SU-DHL-6 (cell line): Measurements from ENCODE around the gene GRIK1.

Source experiments
- CTCF ChIP-seq: fragments of 200-600 bp; sonication (generic); IDR thresholded peaks from one replicate; pipeline ENCODE4 v1.5.1; 2017; ENCODE audit warnings: antibody characterized with exemption, mild to moderate bottlenecking, low read length, moderate library complexity; ENCODE audit not compliant: insufficient read depth, poor library complexity, severe bottlenecking
- EZH2phosphoT487 ChIP-seq: fragments of 200-600 bp; sonication (generic), shearing (Covaris generic); conservative IDR thresholded peaks from 2 replicates; pipeline ENCODE4 v1.6.1; 2018; ENCODE audit warnings: mild to moderate bottlenecking, antibody characterized with exemption, low read length, moderate library complexity, mixed read lengths

- TF ChIP-seq CTCF (no peak), EZH2phosphoT487 (no peak)
Observed at GRCh38 chr21:29827236-29827635, 112.6 kb downstream of the GRIK1 start.
